A673 (cell line): ENCODE measurements around the gene CNTN6.

Experiments
- EZH2 ChIP-seq: fragments of 200-600 bp; sonication (generic); IDR thresholded peaks from 2 replicates; pipeline ENCODE4 v1.6.1; 2017; ENCODE audit warnings: borderline replicate concordance, low read depth, mild to moderate bottlenecking, mixed read lengths, antibody characterized with exemption, low read length; ENCODE audit not compliant: poor library complexity, severe bottlenecking
- TF ChIP-seq, protein P1 (sequence below): fragments of 300-800, 200-600 bp; sonication (generic); conservative IDR thresholded peaks from 2 replicates; pipeline ENCODE4 v1.5.1; 2017; ENCODE audit warnings: low read depth, mild to moderate bottlenecking, antibody characterized with exemption, low read length, moderate library complexity, mixed read lengths

GRCh38 chr3:1147326-1147725, 54.5 kb downstream of the CNTN6 start:
- TF ChIP-seq, protein P1, sequence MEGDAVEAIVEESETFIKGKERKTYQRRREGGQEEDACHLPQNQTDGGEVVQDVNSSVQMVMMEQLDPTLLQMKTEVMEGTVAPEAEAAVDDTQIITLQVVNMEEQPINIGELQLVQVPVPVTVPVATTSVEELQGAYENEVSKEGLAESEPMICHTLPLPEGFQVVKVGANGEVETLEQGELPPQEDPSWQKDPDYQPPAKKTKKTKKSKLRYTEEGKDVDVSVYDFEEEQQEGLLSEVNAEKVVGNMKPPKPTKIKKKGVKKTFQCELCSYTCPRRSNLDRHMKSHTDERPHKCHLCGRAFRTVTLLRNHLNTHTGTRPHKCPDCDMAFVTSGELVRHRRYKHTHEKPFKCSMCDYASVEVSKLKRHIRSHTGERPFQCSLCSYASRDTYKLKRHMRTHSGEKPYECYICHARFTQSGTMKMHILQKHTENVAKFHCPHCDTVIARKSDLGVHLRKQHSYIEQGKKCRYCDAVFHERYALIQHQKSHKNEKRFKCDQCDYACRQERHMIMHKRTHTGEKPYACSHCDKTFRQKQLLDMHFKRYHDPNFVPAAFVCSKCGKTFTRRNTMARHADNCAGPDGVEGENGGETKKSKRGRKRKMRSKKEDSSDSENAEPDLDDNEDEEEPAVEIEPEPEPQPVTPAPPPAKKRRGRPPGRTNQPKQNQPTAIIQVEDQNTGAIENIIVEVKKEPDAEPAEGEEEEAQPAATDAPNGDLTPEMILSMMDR: no peak
- TF ChIP-seq EZH2: no peak
